ENCODE results near the gene GPC2. TPM values are rescaled to one million over a fixed set of nuclear protein-coding genes. Genes with fewer than 3 reads are reported as not detected.

GPC2 gene
- total RNA-seq, 1 donor from 2014 or later, result 0.77 TPM

GRCh38 chr7:100156331-100157068 is 20.7 kb downstream of the GPC2 start:
- DNase-seq (no peak), ATAC-seq (no peak)
- H3K4me3 ChIP-seq, result peak overlapping the region; percentile 90
- H3K27ac ChIP-seq, result no peak overlapping the region
- TF ChIP-seq, protein P1, sequence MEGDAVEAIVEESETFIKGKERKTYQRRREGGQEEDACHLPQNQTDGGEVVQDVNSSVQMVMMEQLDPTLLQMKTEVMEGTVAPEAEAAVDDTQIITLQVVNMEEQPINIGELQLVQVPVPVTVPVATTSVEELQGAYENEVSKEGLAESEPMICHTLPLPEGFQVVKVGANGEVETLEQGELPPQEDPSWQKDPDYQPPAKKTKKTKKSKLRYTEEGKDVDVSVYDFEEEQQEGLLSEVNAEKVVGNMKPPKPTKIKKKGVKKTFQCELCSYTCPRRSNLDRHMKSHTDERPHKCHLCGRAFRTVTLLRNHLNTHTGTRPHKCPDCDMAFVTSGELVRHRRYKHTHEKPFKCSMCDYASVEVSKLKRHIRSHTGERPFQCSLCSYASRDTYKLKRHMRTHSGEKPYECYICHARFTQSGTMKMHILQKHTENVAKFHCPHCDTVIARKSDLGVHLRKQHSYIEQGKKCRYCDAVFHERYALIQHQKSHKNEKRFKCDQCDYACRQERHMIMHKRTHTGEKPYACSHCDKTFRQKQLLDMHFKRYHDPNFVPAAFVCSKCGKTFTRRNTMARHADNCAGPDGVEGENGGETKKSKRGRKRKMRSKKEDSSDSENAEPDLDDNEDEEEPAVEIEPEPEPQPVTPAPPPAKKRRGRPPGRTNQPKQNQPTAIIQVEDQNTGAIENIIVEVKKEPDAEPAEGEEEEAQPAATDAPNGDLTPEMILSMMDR (IDR thresholded peaks at IDR 0.05), result no peak
- H3K9me3 ChIP-seq, result no peaks in the 10 kb centered on the region
- H3K4me1 ChIP-seq, result peaks cover 55% of the 10 kb centered on the region
- peaks cover 45% of the 10 kb centered on the region for H3K36me3 ChIP-seq
- no peaks in the 10 kb centered on the region for H3K27me3 ChIP-seq (ENCODE audit: low read depth)
- intact Hi-C loops (cut with DNase I), result no loop called here

GRCh38 chr7:100155553-100156317 is 21.4 kb downstream of the GPC2 start:
- peaks cover 45% of the 10 kb centered on the region for H3K36me3 ChIP-seq
- peaks cover 55% of the 10 kb centered on the region for H3K4me1 ChIP-seq

GRCh38 chr7:100154651-100155491 is 22.3 kb downstream of the GPC2 start:
- Histone ChIP-seq H3K27ac (no peak overlapping the region), H3K4me3 (no peak overlapping the region), H3K27me3 (ENCODE audit: low read depth) (no peaks in the 10 kb centered on the region), H3K4me1 (peaks cover 62% of the 10 kb centered on the region), H3K36me3 (peaks cover 45% of the 10 kb centered on the region), H3K9me3 (no peaks in the 10 kb centered on the region)
- DNase-seq (no peak), ATAC-seq (no peak)
- TF ChIP-seq, protein P1 (IDR thresholded peaks at IDR 0.05), result no peak
- intact Hi-C loops (cut with DNase I), result no loop called here

More at GRCh38 chr7:100155553-100156317, 21.4 kb downstream of the GPC2 start:
- Histone ChIP-seq H3K9me3 (no peaks in the 10 kb centered on the region), H3K4me3 (no peak overlapping the region), H3K27ac (no peak overlapping the region), H3K27me3 (ENCODE audit: low read depth) (no peaks in the 10 kb centered on the region)
- intact Hi-C loops (cut with DNase I), result no loop called here
- TF ChIP-seq, protein P1 (IDR thresholded peaks at IDR 0.05), result no peak
- DNase-seq (no peak), ATAC-seq (no peak)

- no peaks in the 10 kb centered on the region for H3K9me3 ChIP-seq
- peaks cover 65% of the 10 kb centered on the region for H3K4me1 ChIP-seq
- ATAC-seq (no peak), DNase-seq (no peak)
- no peak overlapping the region for H3K27ac ChIP-seq
- H3K27me3 ChIP-seq (ENCODE audit: low read depth), result no peaks in the 10 kb centered on the region
- H3K36me3 ChIP-seq, result peaks cover 45% of the 10 kb centered on the region
- TF ChIP-seq, protein P1 (IDR thresholded peaks at IDR 0.05), result no peak
- intact Hi-C loops (cut with DNase I), result no loop called here
- H3K4me3 ChIP-seq, result no peak overlapping the region
Measured at GRCh38 chr7:100153708-100154535, 23.3 kb downstream of the GPC2 start.
